Panc1 (cell line): ENCODE measurements around the gene TMUB1. TPM values are rescaled to one million over a fixed set of nuclear protein-coding genes. Genes with fewer than 3 reads are reported as not detected.

Experiments
- ATAC-seq: fragments of 200-7000 bp; cut with Tn5 transposase; 2 replicates; pipeline ENCODE4 v1.9.1; 2020; ENCODE audit warnings: mild to moderate bottlenecking, moderate library complexity
- BruUV-seq: library from RNA; stranded (reverse); fragments of 400-500 nt; replicated peaks from 2 replicates; lab custom pipeline; 2021; lab: Mats Ljungman, UMichigan
- CTCF ChIA-PET: fragments of 300-600 bp; sonication (Branson Sonifier 250); formaldehyde crosslinking; loops from one replicate; lab custom pipeline; 2022; ENCODE audit warnings: antibody characterized with exemption; lab: Charles Lee
- POLR2A ChIA-PET: fragments of 300-600 bp; sonication (Branson Sonifier 250); formaldehyde crosslinking; loops from one replicate; lab custom pipeline; 2022; ENCODE audit warnings: antibody characterized with exemption; lab: Charles Lee
- DNase-seq: peaks from one replicate; pipeline ENCODE4 v3.0.0-alpha.2; 2010; ENCODE audit warnings: low read depth, low spot score
- H3K27ac ChIP-seq: 2 replicates; pipeline ENCODE4 v1.5.1; 2011; ENCODE audit warnings: mild to moderate bottlenecking, low read length, inconsistent platforms
- H3K27me3 ChIP-seq: fragments of 200-500 bp; sonication (Bioruptor generic); 2 replicates; pipeline ENCODE4 v1.6.0; 2014; ENCODE audit warnings: low read length, inconsistent platforms; ENCODE audit not compliant: control insufficient read depth, insufficient read depth
- H3K36me3 ChIP-seq: fragments of 200-500 bp; sonication (Bioruptor generic); 2 replicates; pipeline ENCODE4 v1.5.1; 2014; ENCODE audit warnings: inconsistent platforms, mild to moderate bottlenecking, low read length, moderate library complexity; ENCODE audit not compliant: control insufficient read depth, insufficient read depth
- H3K4me1 ChIP-seq: 2 replicates; pipeline ENCODE4 v1.5.1; 2011; ENCODE audit warnings: inconsistent platforms, mild to moderate bottlenecking, low read length, moderate library complexity; ENCODE audit not compliant: control insufficient read depth, insufficient read depth
- H3K4me3 ChIP-seq, 2 experiments: 2 replicates each; pipeline ENCODE4 v1.5.1; 2011 to 2012; ENCODE audit warnings: low read depth in 2 of 2, low read length in 2 of 2, mild to moderate bottlenecking in 2 of 2, inconsistent platforms in 1 of 2, moderate library complexity in 1 of 2
- H3K9me3 ChIP-seq: fragments of 200-500 bp; sonication (Bioruptor generic); 2 replicates; pipeline ENCODE4 v1.5.1; 2014; ENCODE audit warnings: low read depth, mild to moderate bottlenecking, inconsistent platforms, low read length, moderate library complexity; ENCODE audit not compliant: control insufficient read depth, insufficient read depth
- CTCF ChIP-seq: fragments of 450-650 bp; IDR thresholded peaks from 2 replicates; pipeline ENCODE4 v1.5.1; 2017; ENCODE audit warnings: mild to moderate bottlenecking
- POLR2AphosphoS5 ChIP-seq: IDR thresholded peaks from 2 replicates; pipeline ENCODE4 v1.6.1; 2012; ENCODE audit warnings: mild to moderate bottlenecking, low read depth, low read length, moderate library complexity
- SIN3A ChIP-seq: IDR thresholded peaks from 2 replicates; pipeline ENCODE4 v1.6.1; 2012; ENCODE audit warnings: low read depth, mild to moderate bottlenecking, low read length, moderate library complexity, borderline replicate concordance; ENCODE audit not compliant: insufficient read depth
- TCF7L2 ChIP-seq: IDR thresholded peaks from 2 replicates; pipeline ENCODE4 v1.6.1; 2011; ENCODE audit warnings: mild to moderate bottlenecking, low read depth, low read length, inconsistent platforms
- in situ Hi-C: cut with HindIII; loops from 2 replicates; pipeline ENCODE4 v1.10.0; 2016; ENCODE audit warnings: low sequenced_read_pairs, low pct_unique_long_range_greater_than_20kb
- intact Hi-C: fragments of 100-400 bp; cut with micrococcal nuclease; formaldehyde crosslinking; loops from one replicate; pipeline ENCODE4 v1.10.0; 2022; ENCODE audit not compliant: unreplicated experiment
- total RNA-seq: library from RNA; stranded (reverse); gene quantifications from one replicate; pipeline ENCODE4 v1.2.1, GENCODE V29; 2021; ENCODE audit not compliant: unreplicated experiment
- TF ChIP-seq, protein P1 (sequence below), 2 experiments: IDR thresholded peaks; 2 replicates each; pipeline ENCODE4 v1.6.1; 2011 to 2012; ENCODE audit warnings: low read depth in 2 of 2, control low read depth in 1 of 2, low read length in 1 of 2, mild to moderate bottlenecking in 1 of 2, moderate library complexity in 1 of 2; ENCODE audit not compliant: insufficient read depth in 1 of 2

TMUB1 gene
- total RNA-seq, 1 experiment from 2014 or later, result 112 TPM

GRCh38 chr7:151123822-151124464 lies 40.6 kb upstream of the TMUB1 start:
- DNase-seq (peak; percentile 78), ATAC-seq (peak; percentile 94)
- ChIA-PET POLR2A (interaction anchor here (0.5 kb wide), 1 partner anchor 61 kb away, joined by 8 read pairs; no protein-coding TSS in a partner anchor), CTCF (interaction anchor here (0.6 to 1.2 kb wide), 4 partner anchors 18 to 46 kb away, joined by 4 to 6 read pairs (median 5); no protein-coding TSS in a partner anchor)
- Histone ChIP-seq H3K4me3 (no peak overlapping the region), H3K9me3 (no peaks in the 10 kb centered on the region), H3K27ac (no peak overlapping the region), H3K4me1 (no peaks in the 10 kb centered on the region), H3K27me3 (no peaks in the 10 kb centered on the region), H3K36me3 (no peaks in the 10 kb centered on the region)
- intact Hi-C loops, result loop anchor here (1.0 to 5.0 kb wide), 2 partner anchors 48 to 178 kb away; no protein-coding TSS in a partner anchor
- in situ Hi-C loops, result no loop called here
- no TSS peak for BruUV-seq
- TF ChIP-seq, protein P1, sequence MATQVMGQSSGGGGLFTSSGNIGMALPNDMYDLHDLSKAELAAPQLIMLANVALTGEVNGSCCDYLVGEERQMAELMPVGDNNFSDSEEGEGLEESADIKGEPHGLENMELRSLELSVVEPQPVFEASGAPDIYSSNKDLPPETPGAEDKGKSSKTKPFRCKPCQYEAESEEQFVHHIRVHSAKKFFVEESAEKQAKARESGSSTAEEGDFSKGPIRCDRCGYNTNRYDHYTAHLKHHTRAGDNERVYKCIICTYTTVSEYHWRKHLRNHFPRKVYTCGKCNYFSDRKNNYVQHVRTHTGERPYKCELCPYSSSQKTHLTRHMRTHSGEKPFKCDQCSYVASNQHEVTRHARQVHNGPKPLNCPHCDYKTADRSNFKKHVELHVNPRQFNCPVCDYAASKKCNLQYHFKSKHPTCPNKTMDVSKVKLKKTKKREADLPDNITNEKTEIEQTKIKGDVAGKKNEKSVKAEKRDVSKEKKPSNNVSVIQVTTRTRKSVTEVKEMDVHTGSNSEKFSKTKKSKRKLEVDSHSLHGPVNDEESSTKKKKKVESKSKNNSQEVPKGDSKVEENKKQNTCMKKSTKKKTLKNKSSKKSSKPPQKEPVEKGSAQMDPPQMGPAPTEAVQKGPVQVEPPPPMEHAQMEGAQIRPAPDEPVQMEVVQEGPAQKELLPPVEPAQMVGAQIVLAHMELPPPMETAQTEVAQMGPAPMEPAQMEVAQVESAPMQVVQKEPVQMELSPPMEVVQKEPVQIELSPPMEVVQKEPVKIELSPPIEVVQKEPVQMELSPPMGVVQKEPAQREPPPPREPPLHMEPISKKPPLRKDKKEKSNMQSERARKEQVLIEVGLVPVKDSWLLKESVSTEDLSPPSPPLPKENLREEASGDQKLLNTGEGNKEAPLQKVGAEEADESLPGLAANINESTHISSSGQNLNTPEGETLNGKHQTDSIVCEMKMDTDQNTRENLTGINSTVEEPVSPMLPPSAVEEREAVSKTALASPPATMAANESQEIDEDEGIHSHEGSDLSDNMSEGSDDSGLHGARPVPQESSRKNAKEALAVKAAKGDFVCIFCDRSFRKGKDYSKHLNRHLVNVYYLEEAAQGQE (IDR thresholded peaks at IDR 0.05; ENCODE audit: insufficient read depth in 1 of 2, low read depth in 2 of 2, low read length in 1 of 2), result 0 out of 4 replicates have a peak, but pooled peaks of 1 of the 2 experiments have one; percentile 17
- no peak for TF ChIP-seq TCF7L2
- peak; percentile 99 for TF ChIP-seq CTCF

GRCh38 chr7:151123158-151123821 lies 40.0 kb upstream of the TMUB1 start:
- peak; percentile 20 for ATAC-seq
- CTCF ChIA-PET, result interaction anchor here (0.6 to 1.2 kb wide), 4 partner anchors 18 to 47 kb away, joined by 4 to 6 read pairs (median 5); no protein-coding TSS in a partner anchor
- H3K4me3 ChIP-seq, result no peak overlapping the region
- no TSS peak for BruUV-seq
- intact Hi-C loops (loop anchor here (5.0 kb wide), 1 partner anchor 179 kb away; no protein-coding TSS in a partner anchor), in situ Hi-C loops (no loop called here)
- POLR2A ChIA-PET, result interaction anchor here (0.5 kb wide), 1 partner anchor 61 kb away, joined by 8 read pairs; no protein-coding TSS in a partner anchor
- H3K9me3 ChIP-seq, result no peaks in the 10 kb centered on the region
- no peaks in the 10 kb centered on the region for H3K27me3 ChIP-seq
- no peaks in the 10 kb centered on the region for H3K4me1 ChIP-seq
- no peaks in the 10 kb centered on the region for H3K36me3 ChIP-seq
- no peak for DNase-seq
- no peak overlapping the region for H3K27ac ChIP-seq
- no peak for TF ChIP-seq TCF7L2
- no peak for TF ChIP-seq CTCF
- TF ChIP-seq, protein P1 (IDR thresholded peaks at IDR 0.05; ENCODE audit: insufficient read depth in 1 of 2, low read depth in 2 of 2, low read length in 1 of 2), result no peak
- no peak for TF ChIP-seq POLR2AphosphoS5
- TF ChIP-seq SIN3A, result no peak
